OCI-LY3 (cell line): ENCODE measurements around the gene FLYWCH1.

Source experiments
- H2AFZ ChIP-seq: fragments of 200-600, 300-600 bp; shearing (Covaris generic); 2 replicates; pipeline ENCODE4 v1.6.0; 2014; ENCODE audit warnings: antibody characterized with exemption, low read depth, low read length
- H3K27ac ChIP-seq: fragments of 200-600, 300-600 bp; sonication (generic); 2 replicates; pipeline ENCODE4 v1.5.1; 2014; ENCODE audit warnings: mild to moderate bottlenecking, low read length, moderate library complexity, mixed read lengths
- H3K27me3 ChIP-seq: fragments of 200-600, 300-600 bp; sonication (generic); 2 replicates; pipeline ENCODE4 v1.6.1; 2014; ENCODE audit warnings: low read depth, low read length, mixed read lengths
- H3K36me3 ChIP-seq: fragments of 200-600, 300-600 bp; sonication (generic); replicated peaks from 2 replicates; pipeline ENCODE3; 2014; ENCODE audit warnings: low read depth, low read length, mixed read lengths
- H3K4me1 ChIP-seq: fragments of 300-600, 200-600 bp; sonication (generic); 2 replicates; pipeline ENCODE4 v1.6.1; 2014; ENCODE audit warnings: low read length, mixed read lengths
- H3K4me2 ChIP-seq: fragments of 200-600, 300-600 bp; sonication (generic); 2 replicates; pipeline ENCODE4 v1.6.1; 2014; ENCODE audit warnings: low read length, mixed read lengths
- H3K4me3 ChIP-seq: fragments of 300-600, 200-600 bp; sonication (generic); 2 replicates; pipeline ENCODE4 v1.5.1; 2014; ENCODE audit warnings: antibody characterized with exemption, mild to moderate bottlenecking, low read length, moderate library complexity
- H3K79me2 ChIP-seq: fragments of 300-600, 200-600 bp; shearing (Covaris generic); 2 replicates; pipeline ENCODE4 v1.6.1; 2014; ENCODE audit warnings: mild to moderate bottlenecking, low read length, mixed read lengths
- H3K9ac ChIP-seq: fragments of 300-600, 200-600 bp; shearing (Covaris generic); 2 replicates; pipeline ENCODE4 v1.6.0; 2014; ENCODE audit warnings: mild to moderate bottlenecking, low read length, moderate library complexity
- H3K9me3 ChIP-seq: fragments of 200-600, 300-600 bp; shearing (Covaris generic); 2 replicates; pipeline ENCODE4 v1.6.1; 2014; ENCODE audit warnings: low read length, mixed read lengths; ENCODE audit not compliant: insufficient read depth
- H4K20me1 ChIP-seq: fragments of 200-600, 300-600 bp; sonication (generic); 2 replicates; pipeline ENCODE4 v1.6.1; 2016; ENCODE audit warnings: low read length, mixed read lengths; ENCODE audit not compliant: insufficient read depth
- EZH2phosphoT487 ChIP-seq: fragments of 200-600 bp; shearing (Covaris generic); IDR thresholded peaks from 2 replicates; pipeline ENCODE4 v1.6.1; 2018; ENCODE audit warnings: antibody characterized with exemption, mixed run types, low read depth
- TF ChIP-seq, protein P1 (sequence below): fragments of 200-600, 300-600 bp; sonication (generic); IDR thresholded peaks from 2 replicates; pipeline ENCODE4 v1.5.1; 2014; ENCODE audit warnings: antibody characterized with exemption, low read length, low read depth

Gene FLYWCH1

GRCh38 chr16:2960183-2961010 lies 48.7 kb downstream of the FLYWCH1 start:
- H3K9ac ChIP-seq: peak overlapping the region; percentile 34; the same call in 1 of the 2 replicates
- no peaks in the 10 kb centered on the region for H3K9me3 ChIP-seq
- H3K79me2 ChIP-seq: peaks cover 19% of the 10 kb centered on the region; the same call in 1 of the 2 replicates
- peak overlapping the region; percentile 46 for H3K4me2 ChIP-seq
- peaks cover 56% of the 10 kb centered on the region for H3K4me1 ChIP-seq
- H3K4me3 ChIP-seq: peak overlapping the region; percentile 1; the same call in 1 of the 2 replicates
- TF ChIP-seq, protein P1, sequence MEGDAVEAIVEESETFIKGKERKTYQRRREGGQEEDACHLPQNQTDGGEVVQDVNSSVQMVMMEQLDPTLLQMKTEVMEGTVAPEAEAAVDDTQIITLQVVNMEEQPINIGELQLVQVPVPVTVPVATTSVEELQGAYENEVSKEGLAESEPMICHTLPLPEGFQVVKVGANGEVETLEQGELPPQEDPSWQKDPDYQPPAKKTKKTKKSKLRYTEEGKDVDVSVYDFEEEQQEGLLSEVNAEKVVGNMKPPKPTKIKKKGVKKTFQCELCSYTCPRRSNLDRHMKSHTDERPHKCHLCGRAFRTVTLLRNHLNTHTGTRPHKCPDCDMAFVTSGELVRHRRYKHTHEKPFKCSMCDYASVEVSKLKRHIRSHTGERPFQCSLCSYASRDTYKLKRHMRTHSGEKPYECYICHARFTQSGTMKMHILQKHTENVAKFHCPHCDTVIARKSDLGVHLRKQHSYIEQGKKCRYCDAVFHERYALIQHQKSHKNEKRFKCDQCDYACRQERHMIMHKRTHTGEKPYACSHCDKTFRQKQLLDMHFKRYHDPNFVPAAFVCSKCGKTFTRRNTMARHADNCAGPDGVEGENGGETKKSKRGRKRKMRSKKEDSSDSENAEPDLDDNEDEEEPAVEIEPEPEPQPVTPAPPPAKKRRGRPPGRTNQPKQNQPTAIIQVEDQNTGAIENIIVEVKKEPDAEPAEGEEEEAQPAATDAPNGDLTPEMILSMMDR: peak; percentile 18
- no peak for TF ChIP-seq EZH2phosphoT487
- no peak overlapping the region for H2AFZ ChIP-seq
- H3K36me3 ChIP-seq: no peaks in the 10 kb centered on the region
- H3K27ac ChIP-seq: peak overlapping the region; percentile 88
- H4K20me1 ChIP-seq: peaks cover 3% of the 10 kb centered on the region; the same call in 1 of the 2 replicates
- H3K27me3 ChIP-seq: no peaks in the 10 kb centered on the region

- Histone ChIP-seq H3K9me3 (no peaks in the 10 kb centered on the region), H3K4me2 (peak overlapping the region; percentile 97), H3K79me2 (peaks cover 25% of the 10 kb centered on the region), H3K36me3 (peaks cover 6% of the 10 kb centered on the region), H2AFZ (no peak overlapping the region), H3K27ac (peak overlapping the region; percentile 88), H4K20me1 (peaks cover 10% of the 10 kb centered on the region), H3K9ac (peak overlapping the region; percentile 98), H3K4me1 (peaks cover 46% of the 10 kb centered on the region), H3K4me3 (peak overlapping the region; percentile 91), H3K27me3 (no peaks in the 10 kb centered on the region)
- no peak for TF ChIP-seq EZH2phosphoT487
- TF ChIP-seq, protein P1: no peak
Observed at GRCh38 chr16:2962334-2963073, 50.8 kb downstream of the FLYWCH1 start.

DNA sequence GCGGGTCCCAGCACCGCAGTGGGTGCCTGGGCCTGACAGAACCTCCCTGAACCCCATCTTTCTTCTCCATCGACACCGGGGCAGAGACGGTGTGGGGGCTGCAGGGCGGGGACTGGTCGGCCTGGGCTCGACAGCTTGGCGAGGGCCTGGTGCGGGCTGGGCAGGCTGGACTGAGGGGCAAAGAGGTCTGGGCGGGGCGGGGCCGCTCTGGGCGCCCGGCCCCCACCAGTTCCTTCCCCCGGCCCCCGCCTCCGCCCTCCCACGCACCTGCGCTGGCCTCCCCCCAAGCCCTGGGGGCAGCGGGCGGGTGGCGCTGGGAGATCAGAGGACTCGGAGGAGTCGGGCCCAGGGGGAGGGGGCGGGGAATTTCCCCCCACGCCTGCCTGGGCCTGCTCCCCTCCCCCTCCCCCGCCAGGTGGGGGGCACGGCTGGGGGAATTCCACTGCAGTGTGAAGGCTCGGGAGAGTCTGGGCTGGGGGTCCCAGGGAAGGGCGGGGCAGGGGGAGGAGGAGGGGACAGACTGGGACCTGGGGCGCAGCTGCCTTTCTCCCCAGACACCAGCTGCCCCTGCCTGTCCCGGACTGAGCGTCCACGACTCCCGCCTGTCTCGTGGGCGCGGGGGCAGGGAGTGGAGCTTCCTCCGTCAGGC lies 51.5 kb downstream of the FLYWCH1 start:
- TF ChIP-seq, protein P1: no peak
- TF ChIP-seq EZH2phosphoT487: no peak
- Histone ChIP-seq H4K20me1 (peaks cover 10% of the 10 kb centered on the region), H3K4me3 (peak overlapping the region; percentile 91), H3K9me3 (no peaks in the 10 kb centered on the region), H3K9ac (peak overlapping the region; percentile 98), H3K79me2 (peaks cover 25% of the 10 kb centered on the region), H3K36me3 (peaks cover 9% of the 10 kb centered on the region), H3K4me2 (peak overlapping the region; percentile 97), H3K4me1 (peaks cover 50% of the 10 kb centered on the region), H2AFZ (no peak overlapping the region), H3K27me3 (no peaks in the 10 kb centered on the region), H3K27ac (peak overlapping the region; percentile 88)
